ENCODE measurements around the gene FN3KRP.

GRCh38 chr17:82722341-82723013, 6.0 kb downstream of the FN3KRP start:
- TF ChIP-seq SMAD1 (CRISPR knock-in tag; IDR thresholded peaks at IDR 0.05; ENCODE audit: borderline replicate concordance, low read depth) (no peak), RFX1 (IDR thresholded peaks at IDR 0.05) (no peak), CREM (IDR thresholded peaks at IDR 0.05) (no peak), CREM (CRISPR knock-in tag; IDR thresholded peaks at IDR 0.05) (no peak), SNAI1 (CRISPR knock-in tag; IDR thresholded peaks at IDR 0.05; ENCODE audit: borderline replicate concordance) (no peak), POLR2AphosphoS5 (IDR thresholded peaks at IDR 0.05; ENCODE audit: low read depth, low read length) (no peak), TP53 (CRISPR knock-in tag; conservative IDR thresholded peaks at IDR 0.05) (no peak), UBTF (CRISPR knock-in tag; IDR thresholded peaks at IDR 0.05) (no peak), TOPORS (CRISPR knock-in tag; IDR thresholded peaks at IDR 0.05) (no peak), POLR2A (IDR thresholded peaks at IDR 0.05; ENCODE audit: insufficient read depth in 1 of 2, low read depth in 2 of 2, low read length in 2 of 2) (no peak), ZNF224 (CRISPR knock-in tag; IDR thresholded peaks at IDR 0.05) (no peak), ZNF839 (CRISPR knock-in tag; IDR thresholded peaks at IDR 0.05; ENCODE audit: borderline replicate concordance) (no peak), NFE2L1 (CRISPR knock-in tag; IDR thresholded peaks at IDR 0.05; ENCODE audit: borderline replicate concordance) (no peak), ZZZ3 (CRISPR knock-in tag; IDR thresholded peaks at IDR 0.05; ENCODE audit: borderline replicate concordance) (no peak)
- TF ChIP-seq, protein P1, sequence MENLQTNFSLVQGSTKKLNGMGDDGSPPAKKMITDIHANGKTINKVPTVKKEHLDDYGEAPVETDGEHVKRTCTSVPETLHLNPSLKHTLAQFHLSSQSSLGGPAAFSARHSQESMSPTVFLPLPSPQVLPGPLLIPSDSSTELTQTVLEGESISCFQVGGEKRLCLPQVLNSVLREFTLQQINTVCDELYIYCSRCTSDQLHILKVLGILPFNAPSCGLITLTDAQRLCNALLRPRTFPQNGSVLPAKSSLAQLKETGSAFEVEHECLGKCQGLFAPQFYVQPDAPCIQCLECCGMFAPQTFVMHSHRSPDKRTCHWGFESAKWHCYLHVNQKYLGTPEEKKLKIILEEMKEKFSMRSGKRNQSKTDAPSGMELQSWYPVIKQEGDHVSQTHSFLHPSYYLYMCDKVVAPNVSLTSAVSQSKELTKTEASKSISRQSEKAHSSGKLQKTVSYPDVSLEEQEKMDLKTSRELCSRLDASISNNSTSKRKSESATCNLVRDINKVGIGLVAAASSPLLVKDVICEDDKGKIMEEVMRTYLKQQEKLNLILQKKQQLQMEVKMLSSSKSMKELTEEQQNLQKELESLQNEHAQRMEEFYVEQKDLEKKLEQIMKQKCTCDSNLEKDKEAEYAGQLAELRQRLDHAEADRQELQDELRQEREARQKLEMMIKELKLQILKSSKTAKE (CRISPR knock-in tag; IDR thresholded peaks at IDR 0.05; ENCODE audit: borderline replicate concordance), result no peak
